ENCODE data around the gene B4GALT1. TPM values are rescaled to one million over a fixed set of nuclear protein-coding genes. Genes with fewer than 3 reads are reported as not detected.

The B4GALT1 gene
- total and polyA plus RNA-seq, 2 of the 8 experiments (the other 6 are each of a cell fraction or from before 2014, with no cell fraction given) = 12.8 to 18.2 TPM

- TF ChIP-seq USF2 (IDR thresholded peaks at IDR 0.05; ENCODE audit: low read length) (no peak), RBBP5 (IDR thresholded peaks at IDR 0.05; ENCODE audit: borderline replicate concordance, low read depth, low read length) (no peak), JUN (IDR thresholded peaks at IDR 0.05; ENCODE audit: low read depth, low read length) (no peak), HDAC6 (IDR thresholded peaks at IDR 0.05; ENCODE audit: low read depth, low read length) (no peak), PHF8 (conservative IDR thresholded peaks at IDR 0.05; ENCODE audit: low read depth, low read length) (no peak), TCF12 (IDR thresholded peaks at IDR 0.05; ENCODE audit: low read depth, low read length) (no peak), NANOG (IDR thresholded peaks at IDR 0.05; ENCODE audit: insufficient read depth, low read depth, low read length, poor library complexity, severe bottlenecking) (no peak), JUND (IDR thresholded peaks at IDR 0.05; ENCODE audit: low read length) (no peak)
- TF ChIP-seq, protein P1, sequence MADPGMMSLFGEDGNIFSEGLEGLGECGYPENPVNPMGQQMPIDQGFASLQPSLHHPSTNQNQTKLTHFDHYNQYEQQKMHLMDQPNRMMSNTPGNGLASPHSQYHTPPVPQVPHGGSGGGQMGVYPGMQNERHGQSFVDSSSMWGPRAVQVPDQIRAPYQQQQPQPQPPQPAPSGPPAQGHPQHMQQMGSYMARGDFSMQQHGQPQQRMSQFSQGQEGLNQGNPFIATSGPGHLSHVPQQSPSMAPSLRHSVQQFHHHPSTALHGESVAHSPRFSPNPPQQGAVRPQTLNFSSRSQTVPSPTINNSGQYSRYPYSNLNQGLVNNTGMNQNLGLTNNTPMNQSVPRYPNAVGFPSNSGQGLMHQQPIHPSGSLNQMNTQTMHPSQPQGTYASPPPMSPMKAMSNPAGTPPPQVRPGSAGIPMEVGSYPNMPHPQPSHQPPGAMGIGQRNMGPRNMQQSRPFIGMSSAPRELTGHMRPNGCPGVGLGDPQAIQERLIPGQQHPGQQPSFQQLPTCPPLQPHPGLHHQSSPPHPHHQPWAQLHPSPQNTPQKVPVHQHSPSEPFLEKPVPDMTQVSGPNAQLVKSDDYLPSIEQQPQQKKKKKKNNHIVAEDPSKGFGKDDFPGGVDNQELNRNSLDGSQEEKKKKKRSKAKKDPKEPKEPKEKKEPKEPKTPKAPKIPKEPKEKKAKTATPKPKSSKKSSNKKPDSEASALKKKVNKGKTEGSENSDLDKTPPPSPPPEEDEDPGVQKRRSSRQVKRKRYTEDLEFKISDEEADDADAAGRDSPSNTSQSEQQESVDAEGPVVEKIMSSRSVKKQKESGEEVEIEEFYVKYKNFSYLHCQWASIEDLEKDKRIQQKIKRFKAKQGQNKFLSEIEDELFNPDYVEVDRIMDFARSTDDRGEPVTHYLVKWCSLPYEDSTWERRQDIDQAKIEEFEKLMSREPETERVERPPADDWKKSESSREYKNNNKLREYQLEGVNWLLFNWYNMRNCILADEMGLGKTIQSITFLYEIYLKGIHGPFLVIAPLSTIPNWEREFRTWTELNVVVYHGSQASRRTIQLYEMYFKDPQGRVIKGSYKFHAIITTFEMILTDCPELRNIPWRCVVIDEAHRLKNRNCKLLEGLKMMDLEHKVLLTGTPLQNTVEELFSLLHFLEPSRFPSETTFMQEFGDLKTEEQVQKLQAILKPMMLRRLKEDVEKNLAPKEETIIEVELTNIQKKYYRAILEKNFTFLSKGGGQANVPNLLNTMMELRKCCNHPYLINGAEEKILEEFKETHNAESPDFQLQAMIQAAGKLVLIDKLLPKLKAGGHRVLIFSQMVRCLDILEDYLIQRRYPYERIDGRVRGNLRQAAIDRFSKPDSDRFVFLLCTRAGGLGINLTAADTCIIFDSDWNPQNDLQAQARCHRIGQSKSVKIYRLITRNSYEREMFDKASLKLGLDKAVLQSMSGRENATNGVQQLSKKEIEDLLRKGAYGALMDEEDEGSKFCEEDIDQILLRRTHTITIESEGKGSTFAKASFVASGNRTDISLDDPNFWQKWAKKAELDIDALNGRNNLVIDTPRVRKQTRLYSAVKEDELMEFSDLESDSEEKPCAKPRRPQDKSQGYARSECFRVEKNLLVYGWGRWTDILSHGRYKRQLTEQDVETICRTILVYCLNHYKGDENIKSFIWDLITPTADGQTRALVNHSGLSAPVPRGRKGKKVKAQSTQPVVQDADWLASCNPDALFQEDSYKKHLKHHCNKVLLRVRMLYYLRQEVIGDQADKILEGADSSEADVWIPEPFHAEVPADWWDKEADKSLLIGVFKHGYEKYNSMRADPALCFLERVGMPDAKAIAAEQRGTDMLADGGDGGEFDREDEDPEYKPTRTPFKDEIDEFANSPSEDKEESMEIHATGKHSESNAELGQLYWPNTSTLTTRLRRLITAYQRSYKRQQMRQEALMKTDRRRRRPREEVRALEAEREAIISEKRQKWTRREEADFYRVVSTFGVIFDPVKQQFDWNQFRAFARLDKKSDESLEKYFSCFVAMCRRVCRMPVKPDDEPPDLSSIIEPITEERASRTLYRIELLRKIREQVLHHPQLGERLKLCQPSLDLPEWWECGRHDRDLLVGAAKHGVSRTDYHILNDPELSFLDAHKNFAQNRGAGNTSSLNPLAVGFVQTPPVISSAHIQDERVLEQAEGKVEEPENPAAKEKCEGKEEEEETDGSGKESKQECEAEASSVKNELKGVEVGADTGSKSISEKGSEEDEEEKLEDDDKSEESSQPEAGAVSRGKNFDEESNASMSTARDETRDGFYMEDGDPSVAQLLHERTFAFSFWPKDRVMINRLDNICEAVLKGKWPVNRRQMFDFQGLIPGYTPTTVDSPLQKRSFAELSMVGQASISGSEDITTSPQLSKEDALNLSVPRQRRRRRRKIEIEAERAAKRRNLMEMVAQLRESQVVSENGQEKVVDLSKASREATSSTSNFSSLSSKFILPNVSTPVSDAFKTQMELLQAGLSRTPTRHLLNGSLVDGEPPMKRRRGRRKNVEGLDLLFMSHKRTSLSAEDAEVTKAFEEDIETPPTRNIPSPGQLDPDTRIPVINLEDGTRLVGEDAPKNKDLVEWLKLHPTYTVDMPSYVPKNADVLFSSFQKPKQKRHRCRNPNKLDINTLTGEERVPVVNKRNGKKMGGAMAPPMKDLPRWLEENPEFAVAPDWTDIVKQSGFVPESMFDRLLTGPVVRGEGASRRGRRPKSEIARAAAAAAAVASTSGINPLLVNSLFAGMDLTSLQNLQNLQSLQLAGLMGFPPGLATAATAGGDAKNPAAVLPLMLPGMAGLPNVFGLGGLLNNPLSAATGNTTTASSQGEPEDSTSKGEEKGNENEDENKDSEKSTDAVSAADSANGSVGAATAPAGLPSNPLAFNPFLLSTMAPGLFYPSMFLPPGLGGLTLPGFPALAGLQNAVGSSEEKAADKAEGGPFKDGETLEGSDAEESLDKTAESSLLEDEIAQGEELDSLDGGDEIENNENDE (IDR thresholded peaks at IDR 0.05; ENCODE audit: insufficient replicate concordance, low read length) = no peak
Observed at GRCh38 chr9:33082538-33083326, 84.4 kb downstream of the B4GALT1 start (continued).
